ENCODE results near the gene TPP2.

DNA sequence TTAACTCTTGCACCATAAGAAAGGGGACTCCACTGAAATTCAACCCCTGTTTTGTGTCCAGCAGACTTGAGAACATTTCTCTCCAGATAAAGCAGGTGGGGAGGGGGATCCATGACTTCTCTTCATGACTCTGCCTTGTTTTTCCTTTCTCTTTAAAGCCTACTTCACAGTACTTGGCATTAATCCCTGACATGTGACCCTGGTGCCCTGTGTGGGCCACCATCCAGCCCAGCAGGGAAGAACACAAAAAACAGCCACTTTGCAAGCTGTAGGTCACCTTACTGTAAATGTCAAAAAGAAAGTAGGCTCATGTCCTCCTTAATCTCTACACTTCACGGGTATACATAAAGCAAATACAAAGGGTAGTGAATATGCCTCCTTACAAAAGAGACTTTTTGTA is 30.3 kb upstream of the TPP2 start:
- TF ChIP-seq CTCF (conservative IDR thresholded peaks at IDR 0.05; ENCODE audit: low read length) (no peak), EZH2phosphoT487 (IDR thresholded peaks at IDR 0.05; ENCODE audit: borderline replicate concordance, low read depth, low read length) (no peak)
